H1 (cell line): ENCODE measurements around the gene C14orf132.

Experiments used
- GABPA ChIP-seq: IDR thresholded peaks from 2 replicates; pipeline ENCODE4 v1.6.1; 2011; ENCODE audit warnings: mild to moderate bottlenecking, low read length, moderate library complexity, borderline replicate concordance; ENCODE audit not compliant: insufficient read depth
- HDAC2 ChIP-seq, 2 experiments: fragments of 300-600 bp in 1 of 2; sonication (generic) in 1 of 2; IDR thresholded peaks; 2 replicates each; pipeline ENCODE4 v1.6.1; 2011 to 2012; ENCODE audit warnings: low read depth in 2 of 2, low read length in 2 of 2, mild to moderate bottlenecking in 2 of 2, moderate library complexity in 2 of 2, borderline replicate concordance in 1 of 2, inconsistent platforms in 1 of 2

- TF ChIP-seq GABPA (no peak), HDAC2 (IDR thresholded peaks at IDR 0.05; ENCODE audit: borderline replicate concordance in 1 of 2, low read depth in 2 of 2, low read length in 2 of 2) (no peak)
These were observed 59.3 kb downstream of the C14orf132 start for GRCh38 chr14:96098309-96098998.
